ES-I3 (cell line): Measurements from ENCODE around the gene TRMT2B.
"Not testable (repeated sequence)": the region's sequence is repeated elsewhere in the genome, so short reads cannot be mapped to it uniquely, and the experiment has no call there.

Experiments used
- H3K36me3 ChIP-seq: 2 replicates; pipeline ENCODE4 v1.6.1; 2013; ENCODE audit warnings: mild to moderate bottlenecking, low read length, control low read depth, moderate library complexity; ENCODE audit not compliant: insufficient read depth
- H3K4me1 ChIP-seq: 2 replicates; pipeline ENCODE4 v1.6.1; 2013; ENCODE audit warnings: mild to moderate bottlenecking, control low read depth, low read length; ENCODE audit not compliant: insufficient read depth
- H3K9ac ChIP-seq: 2 replicates; pipeline ENCODE4 v1.6.1; 2013; ENCODE audit warnings: low read depth, mild to moderate bottlenecking, low read length, moderate library complexity
- H3K9me3 ChIP-seq: 2 replicates; pipeline ENCODE4 v1.6.1; 2013; ENCODE audit warnings: mild to moderate bottlenecking, low read length, moderate library complexity; ENCODE audit not compliant: control insufficient read depth, insufficient read depth

The TRMT2B gene, protein sequence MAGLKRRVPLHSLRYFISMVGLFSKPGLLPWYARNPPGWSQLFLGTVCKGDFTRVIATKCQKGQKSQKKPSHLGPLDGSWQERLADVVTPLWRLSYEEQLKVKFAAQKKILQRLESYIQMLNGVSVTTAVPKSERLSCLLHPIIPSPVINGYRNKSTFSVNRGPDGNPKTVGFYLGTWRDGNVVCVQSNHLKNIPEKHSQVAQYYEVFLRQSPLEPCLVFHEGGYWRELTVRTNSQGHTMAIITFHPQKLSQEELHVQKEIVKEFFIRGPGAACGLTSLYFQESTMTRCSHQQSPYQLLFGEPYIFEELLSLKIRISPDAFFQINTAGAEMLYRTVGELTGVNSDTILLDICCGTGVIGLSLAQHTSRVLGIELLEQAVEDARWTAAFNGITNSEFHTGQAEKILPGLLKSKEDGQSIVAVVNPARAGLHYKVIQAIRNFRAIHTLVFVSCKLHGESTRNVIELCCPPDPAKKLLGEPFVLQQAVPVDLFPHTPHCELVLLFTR

DNA sequence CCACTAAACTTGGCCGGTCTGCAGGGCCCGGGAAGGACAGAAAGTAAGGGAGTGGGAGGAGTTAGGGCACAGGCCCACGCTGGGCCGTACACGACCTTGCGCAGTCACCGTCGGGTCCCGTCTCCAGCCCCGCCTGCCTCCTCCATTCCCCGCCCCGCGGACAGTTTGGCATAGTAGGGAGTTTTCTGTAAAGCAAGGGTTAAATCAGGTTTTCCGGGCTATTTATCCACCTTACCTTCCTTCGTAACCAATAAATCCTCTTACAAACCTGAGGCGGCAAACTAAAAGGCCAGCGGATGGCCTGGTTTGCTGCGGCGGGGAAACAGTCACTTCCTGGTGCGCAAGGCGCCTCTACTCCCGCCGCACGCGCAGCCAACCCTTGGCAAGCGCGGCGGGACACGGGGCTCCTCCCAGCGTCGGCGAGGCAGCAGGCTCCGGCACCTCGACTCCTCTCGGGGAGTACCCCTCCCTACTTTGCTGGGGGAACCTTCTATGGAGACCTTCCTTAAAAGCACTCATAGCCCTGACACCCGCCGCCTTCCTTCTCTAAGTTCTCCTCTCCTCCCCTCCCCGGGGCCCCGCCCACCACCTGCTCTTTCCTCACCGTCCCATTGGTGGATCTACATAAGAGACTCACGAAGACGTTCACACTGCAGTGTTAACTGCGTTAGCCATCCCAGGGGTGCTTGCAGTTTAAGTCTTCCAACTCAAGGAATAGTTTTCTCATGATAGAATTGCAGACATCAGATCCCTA is at the start of gene TRMT2B:
TRMT2B (minus strand) TSS at position 563 of the 754 bp plus-strand sequence. CDS start 9,822 bp downstream, outside the sequence.
- Histone ChIP-seq H3K9me3 (no peaks in the 10 kb centered on the region), H3K4me1 (no peaks in the 10 kb centered on the region; the same call in 1 of the 2 replicates), H3K36me3 (no peaks in the 10 kb centered on the region), H3K9ac (peak within 1 kb of the TSS; percentile 82)

DNA sequence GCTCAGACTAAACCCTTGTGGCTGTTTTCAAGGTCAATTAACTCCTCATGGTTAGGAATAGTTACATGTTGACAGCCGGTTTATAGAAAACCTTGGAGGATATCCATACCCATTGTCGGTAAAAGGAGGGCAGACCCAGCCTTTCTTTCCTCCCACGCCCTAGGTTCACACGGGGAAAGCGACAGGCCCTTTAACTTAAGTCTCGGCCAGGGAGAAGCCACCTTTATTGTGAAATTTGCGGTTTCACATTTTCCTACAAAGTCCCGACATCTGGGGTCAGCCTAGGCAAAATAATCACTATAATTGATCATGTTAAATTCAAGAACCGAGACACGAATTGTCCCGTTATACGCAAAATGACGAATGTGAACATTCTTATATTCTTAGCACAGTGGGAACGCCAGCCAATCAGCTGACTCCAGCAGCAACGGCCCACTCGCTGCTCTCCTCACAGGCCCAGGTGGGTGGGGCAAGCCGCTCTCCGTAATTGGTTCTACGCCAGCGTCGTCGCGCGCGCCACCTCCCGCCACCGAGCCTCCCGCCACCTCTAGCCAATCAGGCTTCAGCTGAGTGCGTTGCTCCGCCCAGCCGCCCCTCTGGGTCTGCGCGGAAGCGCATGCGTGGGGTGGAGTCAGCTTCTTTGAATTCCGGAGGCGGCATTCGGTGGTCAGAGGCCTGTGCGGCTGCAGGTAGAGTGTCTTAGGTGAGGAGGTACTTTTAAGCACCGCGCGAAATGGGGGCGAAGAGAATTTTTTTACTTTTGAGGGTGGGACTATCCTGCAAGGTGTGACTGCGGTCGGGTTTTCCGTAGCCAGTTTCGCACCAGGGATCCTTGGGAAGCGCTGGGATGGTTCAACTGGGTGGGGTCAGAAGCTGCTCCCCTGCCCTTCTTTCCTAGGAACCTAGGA is 45.9 kb upstream of the TRMT2B start, which contains the start of gene CENPI:
CENPI (plus strand) TSS at position 659 of the 908 bp plus-strand sequence. CDS start 2,867 bp downstream, outside the sequence.
- Histone ChIP-seq H3K9ac (peak within 1 kb of the TSS; percentile 90), H3K36me3 (peaks cover 8% of the 10 kb centered on the region; the same call in 1 of the 2 replicates), H3K9me3 (no peaks in the 10 kb centered on the region), H3K4me1 (no peaks in the 10 kb centered on the region)

DNA sequence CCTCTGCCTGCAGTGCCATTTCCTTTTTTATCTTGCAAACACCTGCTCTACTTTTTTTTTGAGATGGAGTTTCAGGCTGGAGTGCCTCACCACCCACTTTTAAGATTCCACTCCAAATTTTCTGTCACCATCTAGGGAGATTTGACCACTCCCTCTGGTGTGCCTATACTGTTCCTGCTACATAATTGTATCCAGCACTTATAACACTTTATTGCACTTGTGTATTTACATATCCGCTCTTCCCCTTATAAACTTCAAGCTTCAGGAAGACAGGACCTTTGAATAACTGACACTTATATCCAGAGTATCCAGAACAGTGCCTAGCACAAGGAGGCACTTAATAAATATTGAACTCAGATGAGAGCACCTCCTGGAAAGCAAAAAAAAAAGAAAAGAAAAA is 39.9 kb upstream of the TRMT2B start:
- no peak overlapping the region for H3K9ac ChIP-seq
- H3K9me3 ChIP-seq: no peaks in the 10 kb centered on the region
- no peaks in the 10 kb centered on the region for H3K36me3 ChIP-seq
- H3K4me1 ChIP-seq: no peaks in the 10 kb centered on the region

DNA sequence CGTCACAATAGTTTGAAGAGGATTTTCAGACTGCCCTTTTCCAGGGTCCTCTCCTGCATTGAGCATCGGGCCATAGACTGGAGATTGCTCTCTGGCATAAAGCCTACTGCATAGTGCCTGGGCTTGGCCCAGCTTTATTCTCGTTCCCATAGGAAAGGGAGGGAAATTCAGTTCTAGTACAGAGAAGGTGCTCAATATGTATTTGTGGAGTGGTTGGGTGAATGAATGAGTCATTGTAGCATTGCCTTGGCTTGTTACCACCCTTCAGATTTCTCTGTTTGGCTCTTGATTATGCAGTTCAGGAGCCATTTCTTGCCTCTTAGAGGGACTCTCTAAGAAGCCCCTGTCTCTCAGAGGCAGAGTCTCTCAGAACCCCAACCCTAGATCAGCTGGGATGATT is 29.3 kb upstream of the TRMT2B start:
- H3K9ac ChIP-seq: no peak overlapping the region
- no peaks in the 10 kb centered on the region for H3K36me3 ChIP-seq
- peaks cover 14% of the 10 kb centered on the region for H3K4me1 ChIP-seq
- no peaks in the 10 kb centered on the region; the same call in 1 of the 2 replicates for H3K9me3 ChIP-seq

DNA sequence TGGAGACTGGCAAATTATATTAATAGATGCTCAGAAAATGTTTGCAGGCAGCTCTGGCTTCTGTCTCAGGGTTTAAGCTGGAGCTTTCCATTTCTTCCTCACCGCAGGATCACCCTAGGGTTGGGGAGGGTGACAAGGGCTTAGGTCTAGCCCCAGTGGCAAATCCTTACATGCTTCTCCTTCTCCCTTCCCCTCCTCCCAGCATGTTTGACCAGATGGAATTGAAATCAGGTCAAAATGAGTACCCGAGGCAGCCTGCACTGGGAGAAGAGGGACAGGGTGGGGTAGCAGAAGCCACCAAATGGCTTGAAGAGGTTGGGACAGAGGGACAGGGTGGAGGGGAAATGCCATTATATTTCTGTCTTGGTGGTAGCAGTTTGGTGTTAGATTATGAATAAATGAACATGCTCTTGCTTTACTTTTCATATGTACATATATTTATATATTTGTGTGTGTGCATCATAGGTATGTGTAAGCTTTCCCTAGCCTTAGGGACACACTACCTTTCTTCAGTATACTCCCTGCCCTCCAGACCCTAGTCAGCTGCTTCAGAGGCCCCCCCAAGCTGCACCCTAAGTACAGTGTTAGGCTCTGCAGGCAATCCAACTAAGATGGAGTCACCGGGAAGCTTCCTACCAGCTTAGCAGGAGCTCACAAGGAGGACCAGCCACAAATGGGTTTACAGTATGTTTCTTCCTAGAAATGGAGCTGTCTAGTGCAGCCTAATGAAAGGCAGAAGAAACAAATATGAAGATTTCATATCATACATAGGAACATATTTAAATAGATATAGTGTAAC is 28.6 kb upstream of the TRMT2B start:
- H3K4me1 ChIP-seq: peaks cover 14% of the 10 kb centered on the region
- H3K36me3 ChIP-seq: no peaks in the 10 kb centered on the region
- H3K9me3 ChIP-seq: no peaks in the 10 kb centered on the region; the same call in 1 of the 2 replicates
- peak overlapping the region; percentile 64; the same call in 1 of the 2 replicates for H3K9ac ChIP-seq

DNA sequence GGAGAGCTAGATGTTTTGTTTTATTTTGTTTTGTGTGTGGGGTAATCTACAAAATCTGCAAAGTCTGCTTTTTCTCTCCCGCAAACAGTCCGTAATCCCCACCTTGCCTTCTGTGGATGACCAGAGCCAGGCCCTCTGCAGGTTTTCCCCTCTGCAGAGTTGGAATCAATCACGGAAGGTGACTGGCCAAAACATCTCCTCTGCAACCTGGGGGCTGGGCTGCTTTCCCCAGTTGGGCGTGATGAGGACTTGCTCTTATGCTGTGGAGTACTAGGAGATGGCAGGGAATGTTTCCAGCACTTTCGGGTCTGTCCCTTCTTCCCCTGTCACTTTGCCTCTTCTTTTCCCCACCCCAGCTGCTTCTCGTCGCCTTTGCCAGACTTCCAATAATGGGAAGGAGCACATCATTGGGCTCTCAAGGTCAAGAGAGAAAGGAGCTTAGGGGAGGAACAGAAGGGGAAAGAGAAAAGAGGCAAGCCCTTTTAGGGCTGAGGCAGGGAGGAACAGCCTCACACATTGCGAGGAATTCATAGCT is 27.9 kb upstream of the TRMT2B start:
- Histone ChIP-seq H3K4me1 (peaks cover 14% of the 10 kb centered on the region), H3K36me3 (no peaks in the 10 kb centered on the region), H3K9ac (peak overlapping the region; percentile 64; the same call in 1 of the 2 replicates), H3K9me3 (no peaks in the 10 kb centered on the region; the same call in 1 of the 2 replicates)

DNA sequence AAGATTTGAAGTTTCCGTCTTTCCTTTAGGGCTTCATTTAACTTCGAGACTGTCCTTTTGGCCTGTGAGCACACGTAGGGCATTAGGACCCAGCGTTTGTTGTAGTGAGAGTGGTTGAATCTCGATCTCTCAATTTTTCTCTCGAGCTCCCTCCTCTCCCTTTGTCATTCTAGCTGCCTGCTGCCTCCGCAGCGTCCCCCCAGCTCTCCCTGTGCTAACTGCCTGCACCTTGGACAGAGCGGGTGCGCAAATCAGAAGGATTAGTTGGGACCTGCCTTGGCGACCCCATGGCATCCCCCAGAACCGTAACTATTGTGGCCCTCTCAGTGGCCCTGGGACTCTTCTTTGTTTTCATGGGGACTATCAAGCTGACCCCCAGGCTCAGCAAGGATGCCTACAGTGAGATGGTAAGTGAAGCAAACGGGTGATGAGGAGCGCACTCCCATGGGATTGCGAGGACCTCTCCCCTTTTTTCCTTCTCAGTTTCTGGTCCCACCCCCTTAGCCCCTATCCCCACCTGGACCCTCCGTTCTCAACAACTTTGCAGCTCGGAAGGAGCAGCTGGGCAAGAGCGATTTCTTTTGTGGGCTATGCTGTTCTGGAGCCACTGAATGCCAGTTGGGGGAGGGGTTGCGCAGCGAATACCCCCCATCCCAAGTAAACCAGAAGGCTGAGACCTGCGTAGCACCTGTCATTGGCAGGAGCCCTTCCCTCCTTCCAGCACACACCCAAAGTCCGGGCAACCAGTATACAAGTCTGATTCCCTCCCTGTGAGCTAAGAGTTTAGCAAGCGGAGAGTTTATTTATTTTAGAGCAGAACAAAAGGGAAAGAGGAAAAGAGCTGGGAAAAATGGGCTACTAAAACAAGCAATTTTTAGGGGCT is 27.0 kb upstream of the TRMT2B start, which contains the start of gene TMEM35A:
TMEM35A (plus strand) TSS at position 164 of the 883 bp plus-strand sequence; CDS start at position 288, 124 bp downstream.
- H3K9ac ChIP-seq: peak within 1 kb of the TSS; percentile 64; the same call in 1 of the 2 replicates
- H3K9me3 ChIP-seq: no peaks in the 10 kb centered on the region; the same call in 1 of the 2 replicates
- no peaks in the 10 kb centered on the region for H3K36me3 ChIP-seq
- peaks cover 14% of the 10 kb centered on the region for H3K4me1 ChIP-seq

DNA sequence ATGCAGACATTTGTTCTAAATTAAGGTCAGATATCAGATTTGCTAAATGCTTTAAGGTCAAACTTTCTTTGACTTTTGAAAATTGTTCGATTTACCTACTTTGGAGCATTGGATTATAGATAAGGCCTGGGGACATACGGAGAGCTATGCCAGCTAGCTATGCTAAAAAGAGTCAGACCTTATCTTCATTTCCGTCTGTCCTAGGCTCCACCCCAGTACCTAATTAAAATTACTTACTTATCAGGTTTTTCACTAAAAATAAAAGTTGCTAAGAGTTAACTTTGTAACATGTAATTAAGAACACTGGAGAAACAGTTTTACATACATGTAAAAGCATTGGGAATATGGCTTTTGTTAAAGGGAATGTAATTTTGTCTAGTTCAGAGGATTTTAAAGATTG is 19.7 kb upstream of the TRMT2B start:
- no peaks in the 10 kb centered on the region for H3K4me1 ChIP-seq
- H3K36me3 ChIP-seq: no peaks in the 10 kb centered on the region
- no peak overlapping the region for H3K9ac ChIP-seq
- no peaks in the 10 kb centered on the region for H3K9me3 ChIP-seq

DNA sequence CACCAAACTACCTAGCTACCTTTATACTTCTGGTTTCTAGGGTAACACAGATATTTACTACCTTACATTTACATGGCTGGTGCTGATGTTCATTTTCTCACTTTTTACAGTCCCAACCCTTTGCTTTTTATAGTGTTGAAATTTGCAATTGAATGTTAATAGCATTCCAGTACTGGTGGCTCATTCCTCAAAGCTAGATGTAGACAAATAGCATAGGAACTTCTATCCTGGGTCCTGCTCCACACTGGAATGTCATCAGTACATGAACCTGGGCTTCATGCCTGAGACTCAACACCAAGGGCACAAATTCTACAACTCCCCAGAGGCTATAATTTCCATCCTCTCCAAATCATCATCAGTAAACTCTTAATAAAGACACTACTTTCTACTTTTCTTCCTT is 10.3 kb upstream of the TRMT2B start:
- no peak overlapping the region for H3K9ac ChIP-seq
- peaks cover 6% of the 10 kb centered on the region; the same call in 1 of the 2 replicates for H3K4me1 ChIP-seq
- H3K9me3 ChIP-seq: no peaks in the 10 kb centered on the region
- H3K36me3 ChIP-seq: no peaks in the 10 kb centered on the region

DNA sequence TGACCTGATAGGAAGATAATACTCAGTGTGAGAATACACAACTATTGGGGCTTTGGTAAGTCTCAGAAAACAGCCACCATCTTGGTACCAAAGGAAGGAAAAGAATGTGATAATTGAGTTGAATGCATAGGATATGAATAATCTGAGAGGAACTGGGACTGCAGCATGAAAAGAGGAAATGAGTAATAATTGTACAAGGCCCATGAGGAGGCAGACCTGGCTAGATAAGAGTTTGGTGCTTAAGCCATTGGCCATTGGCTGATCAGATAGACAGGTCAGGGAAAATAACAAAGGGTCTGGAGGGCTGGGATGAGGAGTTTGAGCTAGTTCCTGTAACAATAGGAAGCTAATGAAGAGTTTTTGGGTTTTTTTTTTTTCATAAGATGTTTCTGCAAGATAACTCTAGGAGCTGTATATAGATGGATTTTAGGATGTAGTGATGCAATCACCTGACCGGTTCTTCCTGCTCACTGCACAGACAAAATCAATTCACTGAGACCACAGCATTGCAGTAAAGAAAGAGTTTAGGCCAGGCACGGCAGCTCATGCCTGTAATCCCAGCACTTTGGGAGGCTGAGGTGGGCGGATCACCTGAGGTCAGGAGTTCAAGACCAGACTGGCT is 5.3 kb upstream of the TRMT2B start:
- Histone ChIP-seq H3K9ac (no peak overlapping the region), H3K4me1 (peaks cover 3% of the 10 kb centered on the region; the same call in 1 of the 2 replicates), H3K36me3 (no peaks in the 10 kb centered on the region), H3K9me3 (no peaks in the 10 kb centered on the region)

DNA sequence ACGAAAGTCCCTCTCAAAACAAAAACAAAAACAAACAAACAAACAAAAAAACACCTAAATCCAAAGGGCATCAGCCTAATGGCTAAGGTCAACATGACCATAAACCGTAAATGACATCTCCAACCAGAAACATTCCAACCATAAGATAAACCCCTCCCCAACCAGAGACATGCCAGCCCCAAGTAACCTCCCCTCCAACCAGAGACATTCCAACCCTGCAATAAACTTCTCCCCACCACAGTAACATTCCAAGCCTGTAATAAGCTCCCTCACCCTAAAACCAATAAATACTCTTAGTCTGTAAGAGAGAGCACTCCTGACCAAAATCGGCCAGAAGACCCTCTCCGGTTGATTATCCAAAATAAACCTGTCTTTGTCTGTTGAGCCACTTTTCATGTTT is 4.6 kb upstream of the TRMT2B start:
- not testable (repeated sequence) for H3K9ac ChIP-seq, H3K36me3 ChIP-seq, H3K9me3 ChIP-seq, H3K4me1 ChIP-seq

DNA sequence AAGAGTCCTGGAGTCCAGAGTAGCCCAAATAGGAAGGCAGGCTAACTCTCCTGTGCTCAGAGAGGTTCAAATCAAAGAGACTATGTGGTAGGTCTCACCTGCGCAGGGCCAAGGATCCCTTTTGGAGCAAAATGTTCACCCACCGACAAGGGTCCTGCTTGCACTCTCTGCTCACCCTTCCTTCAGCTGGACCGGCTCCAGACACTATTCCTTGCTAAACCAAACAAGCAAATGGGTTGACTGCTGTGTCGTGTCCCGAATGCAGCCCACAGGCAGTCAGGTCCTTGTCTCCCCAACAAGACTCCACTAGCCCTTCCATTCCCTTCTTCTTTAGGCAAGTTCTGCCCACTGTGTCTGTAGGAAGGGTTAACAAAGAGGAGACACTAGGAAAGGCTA is 760 bp downstream of the TRMT2B start:
- no peaks in the 10 kb centered on the region for H3K9me3 ChIP-seq
- H3K36me3 ChIP-seq: no peaks in the 10 kb centered on the region
- no peaks in the 10 kb centered on the region; the same call in 1 of the 2 replicates for H3K4me1 ChIP-seq
- H3K9ac ChIP-seq: peak overlapping the region; percentile 82
